ENCODE results near the gene MSH5. TPM values are rescaled to one million over a fixed set of nuclear protein-coding genes. Genes with fewer than 3 reads are reported as not detected.
A peak's percentile ranks its signal among the peaks of the same experiment; 100 is the strongest.

The MSH5 gene
- polyA plus RNA-seq, 12 donors = 7.4 to 32.2 (median 13.8) TPM; not detected in 1

DNA sequence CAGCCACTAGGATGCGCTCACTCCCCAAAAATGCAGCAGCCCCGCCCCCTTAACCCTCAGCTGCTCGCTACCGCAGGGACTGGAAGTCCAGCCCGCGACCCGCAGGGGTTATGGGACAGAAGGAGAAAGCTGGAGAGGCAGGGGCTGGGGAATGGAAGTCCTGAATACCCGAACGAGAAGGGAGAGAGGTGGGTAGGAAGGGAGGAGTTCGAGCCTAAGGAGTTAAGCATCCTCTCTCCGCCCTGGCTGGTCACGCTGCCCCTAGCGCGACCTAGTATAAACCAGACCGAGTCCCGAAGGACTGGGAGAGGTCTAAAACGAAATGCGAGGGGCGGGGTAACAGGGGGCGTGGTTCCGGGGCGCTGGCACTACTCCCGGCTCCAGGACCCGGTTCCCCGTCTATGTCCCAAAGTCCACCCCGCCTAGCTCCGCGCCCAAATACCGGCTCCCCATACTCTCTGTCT lies 10.3 kb upstream of the MSH5 start:
- DNase-seq = peak; percentile 94

DNA sequence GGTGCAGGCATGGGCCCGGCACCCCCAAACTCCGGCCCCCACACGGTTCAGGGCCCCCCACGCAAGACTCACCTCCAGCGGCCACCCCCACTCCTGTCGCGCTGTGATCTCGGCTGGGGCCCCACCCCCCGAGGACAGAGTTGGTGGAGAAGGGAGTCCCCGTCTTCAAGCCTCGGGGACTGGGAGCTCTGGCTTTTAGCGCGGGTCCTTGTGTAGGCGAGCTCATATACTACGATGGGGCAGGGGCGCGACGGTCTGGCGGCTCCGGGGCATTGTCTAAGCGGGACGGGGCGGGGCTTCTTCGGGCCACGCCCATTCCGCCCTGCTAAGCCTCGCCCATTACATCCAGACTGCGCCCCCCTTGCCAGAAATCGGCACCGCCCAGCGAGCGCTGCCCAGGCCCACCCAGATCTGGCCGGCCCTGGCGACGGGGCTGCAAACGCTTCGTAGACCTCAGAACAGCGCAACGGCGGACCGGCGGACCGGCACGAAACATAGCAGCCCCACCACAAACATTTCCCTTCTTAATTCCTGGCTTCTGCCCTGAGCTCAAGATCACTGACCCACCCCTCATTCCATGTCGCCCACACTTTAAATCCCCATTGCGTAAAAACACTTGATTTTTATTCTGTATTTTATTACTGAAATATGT lies 9.7 kb upstream of the MSH5 start:
- DNase-seq = peak; percentile 96

- no peak for DNase-seq
Observed at GRCh38 chr6:31730631-31731086, 9.1 kb upstream of the MSH5 start.

- DNase-seq = no peak
Observed at GRCh38 chr6:31732029-31732428, 7.8 kb upstream of the MSH5 start.

DNA sequence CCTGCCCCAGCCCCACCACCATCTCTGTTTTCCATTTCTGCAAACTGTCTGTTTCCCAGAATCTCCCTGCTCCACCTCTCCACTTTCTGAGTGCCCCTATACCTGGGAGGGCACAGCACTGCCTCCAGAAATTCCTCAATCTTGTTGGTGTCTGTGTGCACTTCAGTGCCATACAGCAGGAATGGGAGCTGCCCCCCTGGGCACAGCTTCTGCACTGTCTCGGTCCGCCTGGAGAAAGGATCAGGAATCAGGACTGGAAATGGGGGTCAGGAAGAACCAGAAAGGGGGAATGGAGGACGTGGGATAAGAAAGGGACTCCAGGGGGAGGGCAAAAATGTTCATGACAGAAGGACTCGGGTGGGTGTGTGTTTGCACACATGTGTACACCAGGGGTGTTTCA lies 6.1 kb upstream of the MSH5 start:
- no peak for DNase-seq

GRCh38 chr6:31734247-31734820 lies 5.5 kb upstream of the MSH5 start:
- DNase-seq = no peak

DNA sequence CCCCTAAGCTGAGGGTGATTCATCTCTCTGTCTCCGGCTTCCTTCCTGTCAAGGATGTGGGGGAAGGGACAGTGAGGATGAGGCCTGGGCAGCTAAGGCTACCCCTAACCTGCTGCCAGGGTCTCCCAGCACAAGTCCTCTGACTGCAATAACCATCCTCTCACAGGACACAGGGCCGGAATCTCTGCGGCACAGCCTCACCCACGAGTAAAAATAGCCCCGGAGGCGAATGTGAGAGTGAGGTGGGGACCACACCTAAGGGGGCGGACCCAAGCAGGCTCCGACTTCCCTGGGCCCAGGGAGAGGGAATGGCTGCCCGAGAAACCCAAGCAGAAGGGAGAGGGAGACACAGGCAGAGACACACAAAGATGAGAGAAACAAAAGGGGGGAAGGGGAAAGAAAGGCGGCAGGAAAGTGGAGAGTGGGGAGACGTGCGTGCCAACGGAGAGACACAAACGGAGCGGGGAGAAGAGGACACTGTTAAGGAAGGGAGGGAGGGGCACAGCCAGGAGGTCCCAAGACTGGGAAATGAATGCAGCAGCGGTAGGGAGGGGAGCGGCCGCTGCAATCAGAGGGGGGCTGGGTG lies 4.9 kb upstream of the MSH5 start:
- peak; percentile 41 for DNase-seq

DNA sequence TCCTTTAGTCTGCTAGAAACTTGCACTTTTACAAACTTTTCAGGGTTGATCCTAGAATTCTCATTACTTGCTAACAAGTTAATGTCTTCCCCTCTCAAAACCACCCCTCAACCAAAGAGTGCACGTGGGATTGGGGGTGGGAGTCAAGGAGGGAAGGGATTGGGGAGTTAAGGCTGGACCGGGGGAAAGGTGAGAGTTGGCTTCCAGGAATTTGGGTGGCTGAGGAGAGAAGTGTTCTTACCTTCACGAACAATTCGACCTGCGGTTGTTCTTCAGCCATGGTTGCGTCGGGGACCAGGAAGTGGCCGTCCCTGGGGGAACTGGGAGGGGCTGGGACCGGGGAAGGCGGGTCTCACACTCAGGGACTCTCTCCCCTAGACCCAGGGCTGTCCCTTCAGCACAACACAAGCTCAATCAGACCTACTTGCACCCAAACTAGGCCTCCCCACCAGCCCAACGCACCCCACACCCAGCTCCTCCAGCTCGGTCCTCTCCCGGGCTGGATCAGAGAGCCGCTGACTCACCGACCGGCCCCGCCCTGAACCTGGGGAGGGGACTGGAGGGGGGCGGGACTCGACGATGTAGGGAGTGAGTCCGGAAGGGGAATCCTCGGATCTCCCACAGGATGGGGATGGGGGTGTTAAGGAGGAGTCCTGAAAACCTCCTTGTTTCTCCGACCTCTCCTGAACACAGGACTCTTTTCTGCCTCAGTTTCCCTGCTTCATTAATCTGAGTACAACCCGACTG lies 3.6 kb upstream of the MSH5 start, which contains the start of gene CLIC1:
Gene CLIC1 (minus strand): TSS at position 510 of the 747 bp plus-strand sequence. CDS start 230 bp downstream, at position 280.
- peak; percentile 85 for DNase-seq

GRCh38 chr6:31736768-31737314 lies 3.0 kb upstream of the MSH5 start:
- DNase-seq = no peak

DNA sequence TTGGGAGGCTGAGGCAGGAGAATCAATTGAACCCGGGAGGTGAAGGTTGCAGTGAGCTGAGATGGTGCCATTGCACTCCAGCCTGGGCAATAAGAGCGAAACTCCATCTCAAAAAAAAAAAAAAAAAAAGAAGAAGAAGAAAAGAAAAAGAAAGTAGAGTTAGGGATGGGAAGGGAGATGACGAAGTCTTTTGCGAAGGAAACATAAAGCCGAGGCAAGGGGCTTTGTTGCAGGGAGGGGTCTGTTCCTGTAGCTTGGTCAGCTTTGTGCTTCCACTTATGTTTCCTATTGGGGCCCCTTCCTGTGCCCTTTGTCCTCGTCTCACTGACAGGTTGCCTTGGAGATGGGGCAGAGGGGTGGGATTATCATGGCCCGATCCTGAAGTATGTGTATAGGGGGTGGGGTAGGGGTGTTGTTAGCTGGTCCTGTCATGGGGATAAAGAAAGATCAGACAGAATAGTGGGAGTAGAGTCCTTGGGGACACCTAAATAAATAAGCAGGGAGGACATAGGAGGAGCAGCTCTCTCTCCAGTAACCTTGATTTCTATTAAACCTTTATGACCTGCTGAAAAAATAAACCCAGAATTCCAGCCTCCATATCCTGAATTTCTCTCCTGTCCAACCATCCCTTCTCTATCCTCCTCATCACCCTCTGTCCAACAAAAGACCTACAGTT lies 2.4 kb upstream of the MSH5 start:
- peak; percentile 25 for DNase-seq

DNA sequence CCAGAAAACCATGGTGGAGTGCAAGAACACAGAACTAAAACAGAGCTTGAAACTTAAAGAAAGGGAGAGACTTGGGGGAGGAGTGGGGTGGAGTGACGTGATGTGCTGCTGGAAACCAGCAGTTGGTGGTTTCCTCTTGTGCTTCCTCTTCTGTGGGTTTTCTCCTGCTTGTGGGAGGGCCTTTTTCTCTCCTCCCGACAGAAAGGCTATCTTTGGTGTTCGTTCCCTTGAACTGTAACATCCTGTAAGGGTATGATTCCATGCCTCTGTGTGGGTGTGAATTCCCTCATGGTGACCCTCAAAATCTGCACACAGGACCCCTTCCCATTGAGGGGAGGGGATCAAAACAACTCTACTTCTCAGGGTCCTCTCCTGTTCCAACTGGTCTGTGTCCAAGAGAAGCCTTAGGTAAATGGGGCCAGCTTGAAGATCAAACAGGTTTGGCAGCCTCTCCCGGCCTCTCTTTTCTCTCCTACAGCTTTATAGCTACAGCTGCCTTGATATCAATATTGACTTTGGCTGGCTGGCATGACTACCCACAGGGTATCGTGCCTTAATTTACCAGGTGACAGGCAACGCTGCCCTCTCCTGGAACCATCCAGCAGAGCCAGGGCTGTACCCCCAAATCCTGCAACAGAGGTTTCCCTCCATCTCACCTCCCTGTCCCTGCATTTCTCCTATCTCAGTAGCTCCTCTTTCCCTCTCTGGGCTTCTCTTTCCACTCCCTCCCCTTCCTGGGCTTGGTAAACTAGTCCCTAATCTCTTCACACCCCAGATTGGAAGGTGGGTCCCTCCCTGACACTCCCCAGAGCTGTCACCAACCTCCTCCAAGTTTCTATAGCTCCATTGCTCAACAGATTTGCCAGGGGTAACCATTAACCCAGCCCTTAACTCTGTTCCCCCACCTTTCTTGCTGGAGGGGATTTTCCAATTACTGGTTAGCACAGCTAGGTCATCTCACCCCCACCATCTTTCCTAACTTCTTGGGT lies 1.5 kb upstream of the MSH5 start:
- DNase-seq = peak; percentile 67

- DNase-seq = no peak
Observed at GRCh38 chr6:31740397-31741223, 805 bp downstream of the MSH5 start.

- DNase-seq = no peak
Observed at GRCh38 chr6:31741815-31742214, 2.0 kb downstream of the MSH5 start.

DNA sequence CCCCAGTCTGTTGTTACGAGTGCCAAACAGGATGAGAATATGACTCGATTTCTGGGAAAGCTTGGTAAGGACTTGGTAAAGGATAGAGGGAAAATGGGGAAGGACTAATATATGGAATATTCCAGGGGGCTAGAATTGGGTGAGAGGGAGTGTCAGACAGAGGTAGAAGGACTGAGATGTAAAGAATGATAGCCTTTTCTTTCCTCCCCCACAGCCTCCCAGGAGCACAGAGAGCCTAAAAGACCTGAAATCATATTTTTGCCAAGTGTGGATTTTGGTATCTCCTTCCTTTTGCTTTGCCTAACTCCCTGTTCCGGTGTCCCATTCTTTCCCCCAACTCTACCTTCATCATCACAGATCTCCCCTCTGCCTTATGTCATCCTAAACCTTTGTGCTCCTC lies 3.1 kb downstream of the MSH5 start:
- DNase-seq = no peak

GRCh38 chr6:31744422-31744821 lies 4.6 kb downstream of the MSH5 start:
- no peak for DNase-seq

DNA sequence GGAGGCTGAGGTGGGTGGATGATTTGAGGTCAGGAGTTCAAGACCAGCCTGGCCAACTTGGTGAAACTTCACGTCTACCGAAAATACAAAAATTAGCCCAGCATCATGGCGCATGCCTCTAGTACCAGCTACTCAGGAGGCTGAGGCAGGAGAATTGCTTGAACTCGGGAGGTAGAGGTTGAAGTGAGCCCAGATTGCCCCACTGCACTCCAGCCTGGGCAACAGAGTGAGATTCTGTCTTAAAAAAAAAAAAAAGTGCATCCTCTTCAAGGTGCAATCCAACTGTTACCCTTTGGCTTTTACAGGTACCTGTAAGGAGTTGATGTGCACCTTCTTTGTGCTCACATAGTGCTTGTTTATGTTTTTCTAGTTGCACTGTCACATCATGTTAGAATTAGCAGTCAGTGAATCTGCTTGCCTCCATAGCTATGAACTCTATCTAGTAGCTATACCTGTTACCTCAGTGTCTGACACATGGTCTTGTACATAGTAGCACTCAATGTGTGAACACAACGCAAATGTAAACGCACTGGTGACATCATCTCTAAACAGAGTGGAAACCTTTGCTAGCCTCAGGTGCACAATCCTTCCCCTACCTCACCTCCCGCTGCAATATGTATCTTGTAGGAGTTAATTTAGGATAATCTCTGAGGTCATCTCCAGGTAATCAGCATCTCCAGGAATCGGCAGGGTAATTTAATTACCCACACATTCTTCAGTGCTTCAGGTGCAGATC lies 9.7 kb downstream of the MSH5 start:
- no peak for DNase-seq

DNA sequence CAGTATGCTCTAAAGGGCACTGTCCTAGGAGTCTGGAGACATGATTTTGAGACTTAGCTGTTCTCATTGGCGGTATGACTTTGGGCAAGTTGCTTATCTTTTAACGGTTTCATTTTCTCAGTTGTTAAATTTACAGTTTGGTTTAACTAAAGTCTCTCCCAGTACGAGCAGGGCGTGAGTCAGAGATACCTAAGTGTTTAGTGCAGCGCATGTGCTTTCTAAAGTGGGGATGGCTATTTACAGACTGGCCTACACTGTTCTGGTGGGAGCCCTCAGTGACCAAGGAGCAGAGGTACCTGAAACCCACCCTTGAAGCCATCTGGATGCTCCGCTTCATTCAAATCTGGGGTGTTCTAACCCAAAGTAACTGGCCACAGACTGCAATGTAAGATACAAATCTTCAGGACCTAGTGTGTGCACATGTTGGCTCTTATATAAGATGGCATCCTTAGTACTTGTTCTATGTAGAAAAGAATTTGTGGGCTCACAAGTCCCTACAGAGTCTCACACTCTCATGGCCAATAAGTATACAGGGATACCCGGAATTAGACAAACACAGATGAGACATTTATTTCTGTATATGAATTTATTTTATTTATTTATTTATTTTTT lies 10.7 kb downstream of the MSH5 start:
- no peak for DNase-seq

GRCh38 chr6:31752739-31753319 lies 13.0 kb downstream of the MSH5 start:
- DNase-seq = no peak

Data from muscle of arm (tissue), 12 donors.